ENCODE data around the gene MUC12. TPM values are rescaled to one million over a fixed set of nuclear protein-coding genes. Genes with fewer than 3 reads are reported as not detected.
"Not testable (repeated sequence)": the region's sequence is repeated elsewhere in the genome, so short reads cannot be mapped to it uniquely, and the experiment has no call there.

The MUC12 gene
- total RNA-seq, 4 donors from 2014 or later = 1.1 to 2.5 TPM; not detected in 2

DNA sequence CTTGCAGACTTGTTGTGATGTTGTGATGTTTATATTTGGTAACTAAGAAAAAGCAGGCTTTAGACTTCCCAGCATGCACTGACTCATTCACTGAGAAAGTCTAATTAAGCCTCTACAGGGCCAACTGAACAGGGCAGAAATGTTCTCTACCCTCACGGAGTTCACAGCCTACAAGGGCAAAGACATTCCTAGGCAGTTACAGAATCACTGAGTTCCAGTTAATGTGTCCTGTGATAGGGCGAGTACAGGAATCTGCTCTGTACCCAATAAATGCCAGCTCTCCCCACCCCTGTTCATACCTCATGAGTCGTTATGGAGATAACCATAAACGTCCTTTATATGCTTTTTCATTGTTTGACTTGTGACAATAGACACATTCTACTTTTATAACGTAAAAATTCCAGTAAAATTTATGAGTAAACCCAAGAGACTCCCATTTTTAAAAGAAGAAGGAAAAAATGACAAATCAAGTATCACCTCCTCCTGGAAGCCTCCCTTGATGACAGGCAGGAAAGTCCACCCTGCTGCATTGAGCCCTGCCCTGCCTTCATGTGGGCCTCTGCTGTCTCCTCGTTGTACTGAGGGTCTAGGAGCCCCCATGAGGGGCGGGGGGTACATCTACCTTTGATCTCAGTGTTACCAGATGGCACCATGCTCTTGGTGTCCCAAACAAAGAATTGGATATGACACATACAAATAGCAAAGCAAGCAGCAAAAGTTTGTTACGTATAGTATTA, 14.3 kb downstream of the MUC12 start:
- Histone ChIP-seq H3K4me1 (no peaks in the 10 kb centered on the region), H3K36me3 (no peaks in the 10 kb centered on the region), H3K27ac (replicated peaks in 1 of 4) (no peak overlapping the region), H3K4me3 (no peak overlapping the region), H3K27me3 (no peaks in the 10 kb centered on the region), H3K9me3 (no peaks in the 10 kb centered on the region)
- TF ChIP-seq, protein P1, sequence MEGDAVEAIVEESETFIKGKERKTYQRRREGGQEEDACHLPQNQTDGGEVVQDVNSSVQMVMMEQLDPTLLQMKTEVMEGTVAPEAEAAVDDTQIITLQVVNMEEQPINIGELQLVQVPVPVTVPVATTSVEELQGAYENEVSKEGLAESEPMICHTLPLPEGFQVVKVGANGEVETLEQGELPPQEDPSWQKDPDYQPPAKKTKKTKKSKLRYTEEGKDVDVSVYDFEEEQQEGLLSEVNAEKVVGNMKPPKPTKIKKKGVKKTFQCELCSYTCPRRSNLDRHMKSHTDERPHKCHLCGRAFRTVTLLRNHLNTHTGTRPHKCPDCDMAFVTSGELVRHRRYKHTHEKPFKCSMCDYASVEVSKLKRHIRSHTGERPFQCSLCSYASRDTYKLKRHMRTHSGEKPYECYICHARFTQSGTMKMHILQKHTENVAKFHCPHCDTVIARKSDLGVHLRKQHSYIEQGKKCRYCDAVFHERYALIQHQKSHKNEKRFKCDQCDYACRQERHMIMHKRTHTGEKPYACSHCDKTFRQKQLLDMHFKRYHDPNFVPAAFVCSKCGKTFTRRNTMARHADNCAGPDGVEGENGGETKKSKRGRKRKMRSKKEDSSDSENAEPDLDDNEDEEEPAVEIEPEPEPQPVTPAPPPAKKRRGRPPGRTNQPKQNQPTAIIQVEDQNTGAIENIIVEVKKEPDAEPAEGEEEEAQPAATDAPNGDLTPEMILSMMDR (IDR thresholded peaks at IDR 0.05) = no peak
- no peak for TF ChIP-seq EP300 (IDR thresholded peaks at IDR 0.05)
- no peak for TF ChIP-seq POLR2AphosphoS5 (IDR thresholded peaks at IDR 0.05)
- TF ChIP-seq POLR2A (IDR thresholded peaks at IDR 0.05; ENCODE audit: low read depth) = no peak
- intact Hi-C loops (cut with DNase I) = no loop called here
- no peak for DNase-seq (ENCODE audit: extremely low spot score)
- 54% methylated on average over 8 of the region's 8 CpGs for WGBS

DNA sequence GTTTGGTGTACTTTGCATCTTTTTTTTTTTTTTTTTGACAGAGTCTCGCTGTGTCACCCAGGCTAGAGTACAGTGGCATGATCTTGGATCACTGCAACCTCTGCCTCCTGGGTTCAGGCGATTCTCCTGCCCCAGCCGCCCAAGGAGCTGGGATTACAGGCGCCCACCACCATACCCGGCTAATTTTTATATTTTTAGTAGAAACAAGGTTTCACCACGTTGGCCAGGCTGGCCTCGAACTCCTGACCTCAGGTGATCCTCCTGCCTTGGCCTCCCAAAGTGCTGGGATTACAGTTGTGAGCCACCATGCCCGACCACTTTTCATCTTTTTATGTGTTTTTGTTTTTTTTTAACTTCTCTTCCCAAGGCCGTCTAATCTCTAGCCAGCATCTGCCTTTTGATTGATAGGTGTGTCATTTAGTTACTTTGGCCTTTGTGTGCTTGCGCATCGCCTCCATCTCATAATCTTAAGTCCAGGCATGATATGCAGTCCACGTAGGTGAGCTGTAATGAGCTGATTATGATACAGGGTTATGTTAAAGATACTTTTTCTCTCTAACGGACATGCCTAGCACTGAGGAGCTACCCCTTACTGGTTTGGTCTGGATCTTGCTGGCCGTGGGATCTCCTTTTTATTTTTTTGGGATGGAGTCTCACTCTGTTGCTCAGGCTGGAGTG, 15.0 kb downstream of the MUC12 start:
- H3K27me3 ChIP-seq; H3K27ac ChIP-seq (replicated peaks in 1 of 4); intact Hi-C loops (cut with DNase I); H3K4me1 ChIP-seq; DNase-seq (ENCODE audit: extremely low spot score); H3K9me3 ChIP-seq; H3K36me3 ChIP-seq; H3K4me3 ChIP-seq: not testable (repeated sequence)
- 74% methylated on average over 14 of the region's 14 CpGs for WGBS

DNA sequence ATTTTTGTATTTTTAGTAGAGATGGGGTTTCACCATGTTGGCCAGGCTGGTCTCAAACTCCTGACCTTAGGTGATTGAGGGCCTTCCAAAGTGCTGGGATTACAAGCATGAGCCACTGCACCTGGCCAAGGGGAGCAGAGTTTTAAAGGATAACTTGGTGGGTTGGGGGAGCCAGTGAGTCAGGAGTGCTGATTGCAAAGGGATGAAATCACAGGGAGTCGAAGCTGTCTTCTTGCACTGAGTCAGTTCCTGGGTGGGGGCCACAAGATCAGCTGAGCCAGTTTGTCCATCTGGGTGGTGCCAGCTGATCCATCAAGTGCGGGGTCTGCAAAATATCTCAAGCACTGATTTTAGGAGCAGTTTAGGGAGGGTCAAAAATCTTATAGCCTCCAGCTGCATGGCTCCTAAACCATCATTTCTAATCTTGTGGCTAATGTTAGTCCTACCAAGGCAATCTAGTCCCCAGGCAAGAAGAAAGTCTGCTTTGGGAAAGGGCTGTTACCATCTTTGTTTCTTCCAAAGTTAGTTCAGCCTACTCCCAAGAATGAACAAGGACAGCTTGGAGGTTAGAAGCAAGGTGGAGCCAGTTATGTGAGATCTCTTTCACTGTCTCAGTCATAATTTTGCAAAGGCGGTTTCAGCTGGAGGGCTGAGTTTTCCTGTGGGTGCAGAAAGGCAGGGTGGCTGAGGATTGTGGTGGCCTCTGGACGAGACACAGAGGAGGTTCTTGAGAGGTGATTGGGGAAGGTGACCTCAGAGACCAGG, 15.8 kb downstream of the MUC12 start:
- H3K4me3 ChIP-seq; H3K27ac ChIP-seq (replicated peaks in 1 of 4); H3K27me3 ChIP-seq; H3K36me3 ChIP-seq; H3K4me1 ChIP-seq; H3K9me3 ChIP-seq; DNase-seq (ENCODE audit: extremely low spot score); intact Hi-C loops (cut with DNase I): not testable (repeated sequence)
- 91% methylated on average over 3 of the region's 4 CpGs for WGBS

DNA sequence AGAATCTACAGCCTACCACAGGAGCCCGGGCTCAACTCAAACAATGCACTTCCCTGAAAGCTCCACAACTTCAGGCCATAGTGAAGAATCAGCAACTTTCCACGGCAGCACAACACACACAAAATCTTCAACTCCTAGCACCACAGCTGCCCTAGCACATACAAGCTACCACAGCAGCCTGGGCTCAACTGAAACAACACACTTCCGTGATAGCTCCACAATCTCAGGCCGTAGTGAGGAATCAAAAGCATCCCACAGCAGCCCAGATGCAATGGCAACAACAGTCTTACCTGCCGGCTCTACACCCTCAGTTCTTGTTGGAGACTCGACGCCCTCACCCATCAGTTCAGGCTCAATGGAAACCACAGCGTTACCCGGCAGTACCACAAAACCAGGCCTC, 22.3 kb downstream of the MUC12 start:
- Histone ChIP-seq H3K9me3 (no peaks in the 10 kb centered on the region), H3K4me3 (no peak overlapping the region), H3K4me1 (no peaks in the 10 kb centered on the region), H3K27ac (replicated peaks in 1 of 4) (no peak overlapping the region), H3K36me3 (no peaks in the 10 kb centered on the region), H3K27me3 (no peaks in the 10 kb centered on the region)
- DNase-seq (ENCODE audit: extremely low spot score) = no peak
- intact Hi-C loops (cut with DNase I) = no loop called here
- WGBS = 94% methylated on average over 9 of the region's 9 CpGs
- TF ChIP-seq EP300 (IDR thresholded peaks at IDR 0.05) (no peak), POLR2AphosphoS5 (IDR thresholded peaks at IDR 0.05) (no peak), POLR2A (IDR thresholded peaks at IDR 0.05; ENCODE audit: low read depth) (no peak)
- TF ChIP-seq, protein P1 (IDR thresholded peaks at IDR 0.05) = no peak

DNA sequence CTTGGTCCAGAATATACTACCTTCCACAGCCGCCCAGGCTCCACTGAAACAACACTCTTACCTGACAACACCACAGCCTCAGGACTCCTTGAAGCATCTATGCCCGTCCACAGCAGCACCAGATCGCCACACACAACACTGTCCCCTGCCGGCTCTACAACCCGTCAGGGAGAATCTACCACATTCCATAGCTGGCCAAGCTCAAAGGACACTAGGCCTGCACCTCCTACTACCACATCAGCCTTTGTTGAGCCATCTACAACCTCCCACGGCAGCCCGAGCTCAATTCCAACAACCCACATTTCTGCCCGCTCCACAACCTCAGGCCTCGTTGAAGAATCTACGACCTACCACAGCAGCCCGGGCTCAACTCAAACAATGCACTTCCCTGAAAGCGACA, 22.9 kb downstream of the MUC12 start:
- H3K9me3 ChIP-seq; H3K4me1 ChIP-seq; intact Hi-C loops (cut with DNase I); DNase-seq (ENCODE audit: extremely low spot score); H3K4me3 ChIP-seq; H3K27ac ChIP-seq (replicated peaks in 1 of 4); H3K27me3 ChIP-seq; H3K36me3 ChIP-seq: not testable (repeated sequence)
- WGBS = 88% methylated on average over 12 of the region's 12 CpGs

DNA sequence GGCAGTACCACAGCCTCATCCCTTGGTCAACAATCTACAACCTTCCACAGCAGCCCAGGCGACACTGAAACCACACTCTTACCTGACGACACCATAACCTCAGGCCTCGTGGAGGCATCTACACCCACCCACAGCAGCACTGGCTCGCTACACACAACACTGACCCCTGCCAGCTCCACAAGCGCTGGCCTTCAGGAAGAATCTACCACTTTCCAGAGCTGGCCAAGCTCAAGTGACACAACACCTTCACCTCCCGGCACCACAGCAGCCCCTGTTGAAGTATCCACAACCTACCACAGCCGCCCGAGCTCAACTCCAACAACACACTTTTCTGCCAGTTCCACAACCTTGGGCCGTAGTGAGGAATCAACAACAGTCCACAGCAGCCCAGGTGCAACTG, 25.3 kb downstream of the MUC12 start:
- H3K27ac ChIP-seq (replicated peaks in 1 of 4); intact Hi-C loops (cut with DNase I); H3K4me1 ChIP-seq; H3K4me3 ChIP-seq; DNase-seq (ENCODE audit: extremely low spot score); H3K36me3 ChIP-seq; H3K9me3 ChIP-seq; H3K27me3 ChIP-seq: not testable (repeated sequence)
- WGBS = no CpG with 5 or more reads among the region's 9 CpGs

DNA sequence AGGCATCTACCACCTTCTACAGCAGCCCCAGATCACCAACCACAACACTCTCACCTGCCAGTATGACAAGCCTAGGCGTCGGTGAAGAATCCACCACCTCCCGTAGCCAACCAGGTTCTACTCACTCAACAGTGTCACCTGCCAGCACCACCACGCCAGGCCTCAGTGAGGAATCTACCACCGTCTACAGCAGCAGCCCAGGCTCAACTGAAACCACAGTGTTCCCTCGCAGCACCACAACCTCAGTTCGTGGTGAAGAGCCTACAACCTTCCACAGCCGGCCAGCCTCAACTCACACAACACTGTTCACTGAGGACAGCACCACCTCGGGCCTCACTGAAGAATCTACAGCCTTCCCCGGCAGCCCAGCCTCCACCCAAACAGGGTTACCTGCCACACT, 29.2 kb downstream of the MUC12 start:
- H3K36me3 ChIP-seq; DNase-seq (ENCODE audit: extremely low spot score); H3K27ac ChIP-seq (replicated peaks in 1 of 4); H3K9me3 ChIP-seq; H3K27me3 ChIP-seq; H3K4me1 ChIP-seq; H3K4me3 ChIP-seq; intact Hi-C loops (cut with DNase I): not testable (repeated sequence)
- WGBS = 75% methylated on average over 6 of the region's 10 CpGs

DNA sequence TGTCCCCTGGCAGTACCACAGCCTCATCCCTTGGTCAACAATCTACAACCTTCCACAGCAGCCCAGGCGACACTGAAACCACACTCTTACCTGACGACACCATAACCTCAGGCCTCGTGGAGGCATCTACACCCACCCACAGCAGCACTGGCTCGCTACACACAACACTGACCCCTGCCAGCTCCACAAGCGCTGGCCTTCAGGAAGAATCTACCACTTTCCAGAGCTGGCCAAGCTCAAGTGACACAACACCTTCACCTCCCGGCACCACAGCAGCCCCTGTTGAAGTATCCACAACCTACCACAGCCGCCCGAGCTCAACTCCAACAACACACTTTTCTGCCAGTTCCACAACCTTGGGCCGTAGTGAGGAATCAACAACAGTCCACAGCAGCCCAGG, 30.0 kb downstream of the MUC12 start:
- H3K27ac ChIP-seq (replicated peaks in 1 of 4); H3K9me3 ChIP-seq; H3K4me1 ChIP-seq; intact Hi-C loops (cut with DNase I); DNase-seq (ENCODE audit: extremely low spot score); H3K4me3 ChIP-seq; H3K36me3 ChIP-seq; H3K27me3 ChIP-seq: not testable (repeated sequence)
- no CpG with 5 or more reads among the region's 9 CpGs for WGBS

DNA sequence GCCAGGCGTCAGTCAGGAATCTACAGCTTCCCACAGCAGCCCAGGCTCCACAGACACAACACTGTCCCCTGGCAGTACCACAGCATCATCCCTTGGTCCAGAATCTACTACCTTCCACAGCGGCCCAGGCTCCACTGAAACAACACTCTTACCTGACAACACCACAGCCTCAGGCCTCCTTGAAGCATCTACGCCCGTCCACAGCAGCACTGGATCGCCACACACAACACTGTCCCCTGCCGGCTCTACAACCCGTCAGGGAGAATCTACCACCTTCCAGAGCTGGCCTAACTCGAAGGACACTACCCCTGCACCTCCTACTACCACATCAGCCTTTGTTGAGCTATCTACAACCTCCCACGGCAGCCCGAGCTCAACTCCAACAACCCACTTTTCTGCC, 30.7 kb downstream of the MUC12 start:
- H3K9me3 ChIP-seq; DNase-seq (ENCODE audit: extremely low spot score); intact Hi-C loops (cut with DNase I); H3K27ac ChIP-seq (replicated peaks in 1 of 4); H3K27me3 ChIP-seq; H3K4me1 ChIP-seq; H3K36me3 ChIP-seq; H3K4me3 ChIP-seq: not testable (repeated sequence)
- WGBS = 86% methylated on average over 8 of the region's 10 CpGs

DNA sequence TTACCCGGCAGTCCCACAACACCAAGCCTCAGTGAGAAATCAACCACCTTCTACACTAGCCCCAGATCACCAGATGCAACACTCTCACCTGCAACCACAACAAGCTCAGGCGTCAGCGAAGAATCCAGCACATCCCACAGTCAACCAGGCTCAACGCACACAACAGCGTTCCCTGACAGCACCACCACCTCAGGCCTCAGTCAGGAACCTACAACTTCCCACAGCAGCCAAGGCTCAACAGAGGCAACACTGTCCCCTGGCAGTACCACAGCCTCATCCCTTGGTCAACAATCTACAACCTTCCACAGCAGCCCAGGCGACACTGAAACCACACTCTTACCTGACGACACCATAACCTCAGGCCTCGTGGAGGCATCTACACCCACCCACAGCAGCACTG, 33.0 kb downstream of the MUC12 start:
- H3K4me1 ChIP-seq; H3K9me3 ChIP-seq; H3K4me3 ChIP-seq; H3K27me3 ChIP-seq; H3K27ac ChIP-seq (replicated peaks in 1 of 4); intact Hi-C loops (cut with DNase I); H3K36me3 ChIP-seq; DNase-seq (ENCODE audit: extremely low spot score): not testable (repeated sequence)
- no CpG with 5 or more reads among the region's 8 CpGs for WGBS

Data from esophagus muscularis mucosa (tissue), 4 donors.